GM18861 (cell line): ENCODE data around the gene CACNA1C.
"Not testable (repeated sequence)": the region's sequence is repeated elsewhere in the genome, so short reads cannot be mapped to it uniquely, and the experiment has no call there.

Experiments used
- ATAC-seq: cut with Tn5 transposase; IDR thresholded peaks from one replicate; pipeline ENCODE4 v1.9.1; 2021; ENCODE audit not compliant: unreplicated experiment

Gene CACNA1C

DNA sequence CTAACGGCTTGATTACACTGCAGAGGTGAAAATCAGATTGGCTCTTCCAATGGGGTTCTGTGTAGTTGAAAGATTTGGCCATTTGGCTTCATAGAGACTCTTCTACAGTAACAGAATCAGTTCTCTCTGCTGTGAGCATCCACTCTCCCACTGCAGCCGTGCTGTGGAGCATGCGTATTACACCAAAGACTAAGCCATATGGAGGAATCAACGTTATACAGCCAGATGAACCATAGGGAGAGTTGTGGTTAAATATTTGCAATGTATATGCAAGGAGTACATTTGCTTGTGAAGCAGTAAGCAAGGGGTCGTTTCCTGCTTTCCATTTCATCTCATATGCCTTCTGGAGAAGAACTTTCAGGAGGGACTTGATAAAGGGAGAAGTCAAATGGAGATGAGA is 410.9 kb downstream of the CACNA1C start:
- ATAC-seq = no peak

DNA sequence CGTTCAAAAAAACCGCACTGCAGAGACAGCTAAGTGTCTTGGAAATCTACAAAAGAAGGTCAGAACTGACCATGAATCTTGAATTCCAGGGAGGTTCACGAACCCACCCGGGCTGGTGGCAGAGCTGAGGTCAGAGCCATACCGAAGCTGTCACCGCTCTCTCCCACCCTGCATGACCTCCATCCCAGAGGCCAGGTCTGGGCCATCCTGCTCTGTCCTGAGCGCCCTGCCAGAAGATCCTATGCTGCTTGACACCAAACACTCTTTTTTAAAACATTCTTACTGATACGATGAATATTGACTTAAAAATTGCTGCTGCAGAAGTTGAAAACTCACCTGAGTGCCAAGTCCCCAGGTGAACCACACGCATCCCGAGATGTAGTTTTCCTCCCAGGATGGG is 412.9 kb downstream of the CACNA1C start:
- no peak for ATAC-seq

DNA sequence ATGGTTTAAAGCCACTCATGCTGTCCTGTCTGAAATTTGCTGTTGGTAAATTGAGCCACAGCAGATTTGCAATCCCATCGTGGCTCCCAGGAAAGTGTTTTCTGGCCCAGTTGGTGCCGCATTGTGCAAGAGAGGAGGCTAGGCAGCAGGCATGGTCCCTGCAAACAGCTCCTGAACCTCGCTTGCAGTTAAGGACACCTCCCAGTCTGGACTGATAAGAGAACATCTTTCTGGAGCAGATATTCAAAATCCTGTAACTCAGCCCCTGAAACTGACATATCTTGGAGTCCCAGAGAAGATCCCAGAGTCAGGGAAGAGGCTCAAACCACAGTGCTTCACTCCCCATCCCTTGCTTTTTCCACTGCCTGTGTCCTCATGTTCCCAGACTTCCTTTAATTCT is 413.4 kb downstream of the CACNA1C start:
- no peak for ATAC-seq

DNA sequence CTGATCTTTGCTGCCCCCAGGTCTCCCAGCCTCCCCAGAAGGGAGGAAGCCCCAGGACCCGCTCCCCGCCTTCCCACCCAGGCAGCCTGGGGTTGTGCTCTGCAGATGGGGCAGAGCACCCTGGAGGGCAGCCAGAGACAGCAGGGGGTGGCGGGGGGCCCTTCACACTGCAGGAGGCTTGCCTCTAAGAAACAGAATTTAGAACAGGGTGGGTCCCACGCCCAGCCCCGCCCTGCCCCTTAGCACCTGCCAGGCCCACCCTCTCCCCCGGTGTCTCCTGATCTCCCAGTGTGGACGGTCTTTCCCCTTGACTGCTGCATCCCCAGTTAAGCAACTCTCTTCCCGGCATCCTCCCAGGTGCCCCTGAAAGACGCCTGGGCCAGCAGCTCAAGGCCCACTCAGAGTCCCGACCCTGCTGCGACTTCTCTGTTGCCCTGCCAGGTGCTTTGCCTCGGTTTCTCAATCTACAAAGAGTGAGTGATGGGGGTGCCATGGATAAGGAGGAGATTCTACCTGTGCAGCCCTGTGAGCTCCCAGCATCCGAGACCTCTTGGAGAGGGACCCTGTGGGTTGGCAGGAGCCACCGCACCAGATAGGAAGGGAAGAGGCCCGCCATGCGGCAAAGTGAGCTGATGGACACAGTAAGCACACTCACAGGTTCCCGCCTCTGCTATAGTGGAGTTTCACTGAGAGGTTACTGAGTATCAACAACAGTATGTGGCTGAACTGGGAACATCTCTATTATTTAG is 414.8 kb downstream of the CACNA1C start:
- no peak for ATAC-seq

DNA sequence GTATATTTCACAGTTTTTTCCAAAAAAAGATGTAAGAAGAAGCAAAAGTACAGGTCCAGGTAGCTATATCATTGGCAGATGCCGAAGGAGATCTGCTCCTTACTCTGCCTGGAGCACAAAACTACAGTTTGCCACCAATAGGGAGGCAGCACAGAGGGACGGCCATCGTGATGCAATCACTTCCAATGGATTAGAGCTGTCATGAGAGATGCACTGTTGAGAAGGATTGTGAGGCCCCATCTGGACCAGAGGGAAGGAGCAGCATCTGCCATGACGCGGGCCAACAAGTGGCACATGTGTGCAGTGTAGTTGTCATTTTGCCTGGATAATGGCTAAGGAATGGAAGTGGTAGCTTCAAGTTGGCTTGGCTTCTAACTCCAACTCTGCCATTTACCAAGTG is 423.2 kb downstream of the CACNA1C start:
- ATAC-seq = no peak

DNA sequence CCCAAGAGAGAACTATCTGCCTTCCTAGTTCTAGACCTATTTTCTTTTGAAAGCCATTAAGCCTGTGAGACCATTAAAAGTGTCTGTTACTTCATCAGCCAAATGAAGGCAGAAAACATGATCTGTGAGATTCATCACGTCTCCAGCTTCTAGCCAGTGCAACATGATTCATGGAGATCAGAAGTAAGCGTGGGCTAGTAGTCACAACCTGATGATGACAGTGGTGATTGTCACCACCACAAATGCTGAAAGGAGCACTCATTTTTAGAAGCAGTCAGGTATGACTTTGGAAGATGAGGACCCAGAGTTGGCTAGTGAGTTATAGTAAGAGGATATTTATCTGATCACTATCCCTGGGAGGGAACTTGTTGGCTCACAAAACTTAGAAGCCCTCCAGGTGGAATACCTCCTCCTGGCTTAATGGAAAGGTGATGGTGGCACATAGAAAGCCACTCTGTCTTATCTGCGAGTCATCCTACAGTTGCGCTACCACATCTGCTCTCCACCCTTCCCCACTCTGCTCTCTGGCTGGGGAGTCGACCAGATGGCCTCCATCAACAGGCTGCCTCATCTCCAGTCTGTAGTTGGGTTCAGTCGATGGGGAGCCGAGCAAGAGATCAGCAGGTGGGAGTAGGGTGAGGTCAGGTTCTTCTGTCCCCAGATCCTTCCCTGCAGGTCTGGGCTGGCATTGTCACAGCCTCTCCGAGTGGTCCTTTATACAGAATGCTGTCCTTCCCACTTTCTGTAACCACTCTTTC is 424.4 kb downstream of the CACNA1C start:
- no peak for ATAC-seq

DNA sequence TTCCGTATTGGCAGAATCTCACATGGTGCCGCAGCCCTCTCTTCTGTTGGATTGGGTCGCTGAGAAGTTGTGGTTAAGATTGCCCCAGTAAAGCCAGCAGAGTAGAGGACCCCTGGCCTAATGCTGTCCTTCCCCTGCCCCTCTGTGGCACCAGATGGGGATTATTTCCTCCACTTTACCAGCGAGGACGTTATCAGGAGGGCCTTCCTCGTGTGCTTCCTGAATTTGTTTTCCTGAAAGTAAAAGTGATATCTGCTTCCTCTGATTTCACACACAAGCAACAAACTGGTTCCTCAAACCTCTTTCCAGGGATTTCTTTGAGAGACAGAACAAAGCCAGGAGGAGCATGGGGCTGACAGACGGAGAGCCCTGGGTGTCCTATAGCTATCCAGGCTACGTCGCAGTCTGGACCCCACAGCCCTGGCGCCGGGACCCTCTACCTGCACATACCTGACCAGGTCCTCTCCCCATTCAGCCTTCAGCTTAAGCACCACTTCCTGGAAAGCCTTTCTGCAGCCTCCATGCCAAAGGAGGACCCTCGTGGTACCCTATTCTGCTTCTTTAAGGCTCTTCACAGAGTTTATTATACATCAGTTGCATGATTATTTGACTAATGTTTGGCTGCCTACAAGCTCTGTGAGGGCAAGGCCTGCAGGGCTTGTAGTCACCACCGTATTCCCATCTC is 427.2 kb downstream of the CACNA1C start:
- no peak for ATAC-seq

DNA sequence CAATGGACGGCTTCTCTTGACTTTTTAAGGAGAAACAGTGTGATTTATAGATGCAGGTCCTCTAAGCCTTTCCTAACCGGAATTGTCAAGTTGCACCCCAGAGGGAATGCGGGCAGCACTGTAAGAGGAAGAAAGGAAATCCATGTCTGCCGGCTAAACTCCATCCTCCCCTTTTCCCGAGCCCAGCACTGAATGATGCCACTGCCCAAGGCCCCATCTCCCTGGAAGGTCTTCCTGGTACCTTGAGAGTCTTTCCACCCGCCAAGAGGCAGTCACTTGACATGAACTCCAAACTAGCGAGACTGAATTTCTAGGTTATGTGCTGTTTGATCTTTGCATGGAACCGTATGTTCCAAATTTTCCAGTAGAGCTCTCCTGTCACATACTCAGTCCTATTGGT is 428.6 kb downstream of the CACNA1C start:
- ATAC-seq = no peak

DNA sequence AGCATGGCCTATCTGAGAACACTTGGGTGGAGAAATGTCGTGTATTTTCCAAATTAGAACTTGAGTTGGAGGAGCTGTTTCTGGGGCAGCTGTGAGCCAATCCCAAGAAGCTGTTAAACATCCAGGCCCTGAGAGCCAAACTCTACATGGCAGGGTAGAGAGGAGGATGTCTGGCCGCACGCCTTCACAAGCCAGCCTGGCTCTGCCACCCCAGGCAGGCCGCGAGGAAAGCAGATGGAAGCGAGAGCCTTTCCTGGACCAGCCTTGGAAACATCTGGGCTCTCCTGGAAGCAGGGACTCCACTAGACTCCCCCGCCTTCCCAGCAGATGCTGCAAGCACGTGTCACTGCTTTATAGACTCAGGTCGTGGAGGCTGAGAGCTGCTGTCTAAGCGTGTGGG is 429.2 kb downstream of the CACNA1C start:
- no peak for ATAC-seq

DNA sequence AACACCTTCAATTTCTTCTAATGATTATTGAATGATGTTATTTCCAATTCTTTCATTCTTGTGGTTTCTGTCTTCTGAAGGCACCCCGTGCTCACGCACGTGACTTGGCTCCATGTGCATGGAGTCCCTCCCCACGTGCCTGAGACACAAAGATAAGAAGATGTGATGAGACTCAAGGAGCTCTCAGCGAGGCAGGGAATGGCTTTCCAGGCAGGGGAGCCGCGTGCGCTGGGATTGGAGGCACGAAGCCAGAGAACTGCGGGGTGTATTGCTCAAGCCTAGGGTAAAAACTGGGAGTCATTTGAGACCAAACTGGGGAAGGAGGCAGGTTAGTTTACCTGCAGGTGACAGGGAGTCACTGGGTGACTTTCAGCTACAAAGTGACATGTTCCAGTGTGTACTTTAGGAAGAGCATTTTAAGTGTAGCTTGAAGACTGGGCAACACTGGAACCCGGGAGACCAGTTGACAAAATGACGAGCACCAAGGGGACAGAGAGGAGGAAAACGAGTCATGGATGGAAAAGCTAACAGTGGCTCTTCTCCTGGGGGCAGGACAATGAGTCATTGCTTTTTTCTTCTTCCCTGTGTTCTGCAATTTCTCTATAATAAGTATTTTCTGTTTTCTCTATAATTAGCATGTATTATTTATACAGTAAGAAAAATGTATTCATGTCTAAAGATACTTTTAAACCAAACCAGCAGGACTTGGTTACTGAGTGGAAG is 430.3 kb downstream of the CACNA1C start:
- no peak for ATAC-seq

DNA sequence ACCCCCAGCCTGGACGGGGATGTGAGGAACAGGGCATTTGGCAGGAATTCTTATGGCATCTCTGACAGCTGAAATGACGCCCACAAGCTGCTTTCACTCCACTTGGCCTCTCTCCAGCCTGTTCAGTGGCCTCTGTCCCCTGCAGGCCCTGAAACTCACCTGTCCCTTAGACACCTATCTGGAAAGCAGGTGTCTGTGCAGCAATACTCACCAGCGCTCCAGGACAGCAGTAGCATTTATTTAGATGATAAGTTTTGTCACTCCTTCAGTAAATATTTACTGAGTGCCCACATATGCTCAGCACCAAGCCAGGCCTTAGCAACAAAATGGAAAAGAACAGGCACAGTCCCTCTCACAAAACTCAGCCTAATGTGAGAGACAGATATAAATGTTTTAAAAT is 430.9 kb downstream of the CACNA1C start:
- no peak for ATAC-seq

DNA sequence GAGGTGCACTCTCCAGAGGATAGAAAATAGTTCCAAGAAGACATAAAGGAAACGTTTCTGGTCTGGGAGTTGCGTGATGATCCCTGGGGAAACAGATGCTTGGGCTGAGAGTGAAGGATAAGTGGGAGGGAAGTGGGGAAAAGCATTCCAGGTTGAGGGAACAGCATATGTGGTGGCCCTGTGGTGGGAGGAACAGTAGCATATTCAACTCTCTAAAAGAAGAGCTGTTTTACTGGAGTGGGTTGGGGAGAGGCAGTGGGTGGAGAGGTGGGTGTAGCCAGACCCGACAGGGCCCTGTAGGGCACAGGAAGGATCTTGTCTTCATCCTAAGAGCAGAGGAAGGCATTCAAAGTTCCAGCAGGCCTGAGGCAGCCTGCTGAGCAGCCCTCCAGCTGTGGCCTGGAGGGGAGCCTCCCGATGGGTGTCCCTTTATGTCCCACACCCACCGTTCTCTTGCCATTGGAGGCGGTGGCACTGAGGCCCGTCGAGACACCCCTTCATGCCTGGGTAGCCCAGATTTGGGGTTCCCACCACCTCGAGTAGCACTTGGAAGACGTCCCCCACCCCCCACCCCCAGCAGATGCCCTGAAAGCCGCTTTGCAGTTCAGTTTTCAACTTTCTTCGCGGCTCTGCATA is 431.5 kb downstream of the CACNA1C start:
- ATAC-seq = no peak

DNA sequence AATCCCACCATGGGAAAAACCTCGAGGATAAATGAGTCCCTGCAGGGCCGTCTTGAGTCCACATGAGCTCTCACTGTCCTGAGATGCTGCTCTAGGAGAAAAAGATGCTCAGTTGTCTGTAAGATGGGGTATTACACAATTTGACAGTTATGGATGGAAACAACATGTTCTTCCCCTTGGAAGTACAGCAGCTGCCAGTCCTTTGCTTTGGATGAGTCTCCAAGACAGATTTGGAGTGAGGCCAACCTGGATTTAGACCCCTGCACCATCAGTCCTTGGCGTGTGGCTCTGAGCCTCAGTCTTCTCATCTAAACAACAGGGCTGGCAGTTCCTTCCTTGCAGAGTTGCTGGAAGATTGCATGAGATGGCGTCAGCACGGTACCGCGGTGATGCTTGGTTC is 432.9 kb downstream of the CACNA1C start:
- ATAC-seq = no peak

DNA sequence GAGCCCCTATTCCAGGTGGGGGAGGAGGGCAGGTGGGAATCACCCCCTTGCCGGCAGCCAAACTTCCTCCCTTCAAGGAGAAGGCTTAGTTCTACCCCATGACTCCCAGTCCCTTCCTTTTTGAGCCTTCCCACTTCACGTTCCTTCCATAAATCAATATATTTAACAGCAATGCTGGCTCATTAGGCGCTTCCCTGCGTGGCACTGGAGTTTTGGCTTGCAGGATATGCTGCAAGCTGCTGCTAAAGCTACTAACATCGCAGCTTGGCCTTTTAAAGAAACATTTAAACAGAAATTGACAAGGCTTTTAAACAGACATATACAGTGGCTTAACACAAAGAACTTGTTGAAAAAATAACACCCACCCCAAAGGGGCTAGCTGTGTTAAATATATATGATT is 434.0 kb downstream of the CACNA1C start:
- ATAC-seq = no peak

DNA sequence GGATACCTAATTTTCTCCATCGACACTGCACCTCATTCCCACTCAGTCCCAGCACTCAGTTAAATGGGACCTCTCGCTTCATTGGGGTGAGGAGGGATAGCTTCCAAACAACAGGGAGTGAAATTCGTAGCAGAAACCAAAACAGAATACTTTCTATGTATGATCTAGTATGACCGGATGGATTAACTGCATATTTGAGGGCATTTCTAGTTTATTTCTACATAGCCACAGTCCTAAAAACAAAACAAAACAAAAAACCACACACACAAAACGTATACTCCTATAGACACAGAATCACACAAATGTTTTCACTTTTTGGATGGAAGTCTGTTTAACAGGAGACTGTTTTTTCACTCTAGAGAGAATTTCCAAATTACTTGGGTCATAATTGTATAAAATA is 434.5 kb downstream of the CACNA1C start:
- ATAC-seq = no peak

DNA sequence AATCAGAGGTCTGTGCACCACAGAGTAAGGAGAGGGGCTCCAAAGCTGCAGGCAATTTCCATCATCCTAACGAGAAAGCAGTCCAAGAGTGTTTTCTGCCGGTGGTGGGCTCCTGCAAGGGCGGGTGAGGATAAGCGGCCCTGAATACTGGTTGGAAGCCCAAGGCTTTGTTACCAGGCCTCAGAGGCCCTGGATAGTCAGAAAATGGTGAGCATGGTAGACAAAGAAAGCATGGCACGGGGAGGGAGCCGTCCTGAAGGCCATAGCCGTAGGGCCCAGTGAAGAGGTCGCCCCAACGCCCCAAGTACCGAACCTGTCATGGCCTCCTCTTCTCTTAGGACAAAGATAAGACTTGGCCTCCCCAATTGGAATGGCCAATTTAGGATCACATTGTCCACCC is 435.3 kb downstream of the CACNA1C start:
- no peak for ATAC-seq

DNA sequence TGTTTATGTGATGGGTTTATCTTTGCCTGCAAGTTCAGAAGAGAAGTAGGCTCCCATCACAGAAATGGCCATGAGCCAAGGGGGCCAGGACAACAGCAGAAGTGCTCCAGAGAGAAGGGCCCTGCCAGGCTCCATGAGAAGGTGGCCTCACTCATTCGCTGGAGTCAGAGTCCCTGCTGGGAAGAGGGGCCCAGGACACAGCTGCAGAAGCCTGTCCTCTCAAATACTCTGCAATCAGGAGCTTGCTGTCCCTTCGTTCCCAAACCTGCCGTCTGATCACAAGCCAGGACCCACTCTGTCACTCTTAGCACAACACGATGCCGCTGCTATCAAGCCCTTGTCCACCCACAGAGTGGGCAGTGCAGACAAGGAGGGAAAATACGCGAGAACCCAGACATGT is 435.8 kb downstream of the CACNA1C start:
- no peak for ATAC-seq

DNA sequence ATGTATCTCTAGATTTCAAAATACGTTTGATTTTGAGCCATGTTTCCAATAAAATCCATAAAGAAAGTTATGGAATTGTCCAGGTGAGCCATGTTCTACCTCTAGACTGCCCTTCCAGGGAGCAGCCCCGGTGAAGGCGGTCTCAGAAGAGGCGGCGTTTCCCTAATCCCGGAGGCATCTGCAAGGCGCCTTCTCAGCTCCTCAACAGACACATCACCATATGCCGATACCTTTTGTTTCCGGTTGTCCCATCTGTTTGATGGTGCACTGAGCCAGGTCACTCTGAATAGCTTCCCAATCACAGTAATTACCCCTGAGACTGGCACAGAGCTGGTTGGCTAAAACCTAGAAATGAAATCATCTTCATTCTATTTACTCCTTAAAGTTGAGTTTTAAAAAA is 436.5 kb downstream of the CACNA1C start:
- ATAC-seq = no peak

DNA sequence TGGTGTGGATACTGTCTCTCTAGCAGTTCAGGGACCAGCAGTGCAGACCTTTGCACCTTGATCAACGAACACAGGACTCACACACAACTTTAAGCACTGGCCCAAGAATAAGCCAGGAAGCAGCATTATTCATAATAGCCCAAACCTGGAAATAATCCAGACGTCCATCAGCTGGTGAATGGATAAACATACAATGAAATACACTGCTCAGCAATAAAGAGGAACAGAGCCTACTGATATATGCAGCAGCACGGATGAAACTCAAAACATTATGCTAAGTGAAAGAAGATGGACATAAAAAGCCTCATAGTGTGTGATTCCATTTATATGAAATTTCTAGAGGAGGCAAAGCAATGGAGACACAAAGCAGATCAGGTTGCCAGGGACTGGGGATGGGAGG is 438.0 kb downstream of the CACNA1C start:
- no peak for ATAC-seq

DNA sequence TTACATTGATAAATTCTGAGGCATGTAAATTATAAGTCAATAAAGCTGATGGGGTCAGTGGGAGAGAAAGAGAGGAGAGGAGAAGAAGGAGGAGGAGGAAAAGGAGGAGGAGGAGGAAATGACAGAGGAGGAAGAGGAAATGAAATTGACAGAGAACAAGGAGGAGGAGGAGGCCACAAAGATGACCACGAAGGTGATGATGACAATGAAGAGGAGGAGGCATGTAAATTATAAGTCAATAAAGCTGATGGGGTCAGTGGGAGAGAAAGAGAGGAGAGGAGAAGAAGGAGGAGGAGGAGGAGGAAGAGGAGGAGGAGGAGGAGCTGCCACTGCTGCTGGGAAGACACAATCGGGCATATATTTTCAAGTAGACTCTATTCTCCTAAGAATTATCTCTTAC is 438.6 kb downstream of the CACNA1C start:
- not testable (repeated sequence) for ATAC-seq

DNA sequence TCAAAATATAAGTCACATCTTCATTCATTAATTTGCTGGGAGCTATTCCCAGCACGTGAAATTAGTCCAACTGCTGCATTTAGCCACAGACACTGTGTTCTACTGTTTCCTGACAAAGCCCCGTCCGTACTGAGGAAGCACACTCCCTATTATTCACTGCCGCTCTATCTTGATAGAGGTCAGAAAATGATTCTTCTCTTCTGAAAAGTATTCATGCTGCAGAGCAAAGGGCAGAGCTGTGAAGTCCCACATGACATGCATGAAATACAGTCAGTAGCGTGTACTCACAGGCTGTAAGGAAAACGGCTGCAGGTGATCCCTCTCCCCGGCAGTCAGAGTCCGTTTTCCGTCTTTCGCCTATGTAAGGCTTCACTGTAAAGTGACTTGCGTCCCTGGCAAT is 439.4 kb downstream of the CACNA1C start:
- no peak for ATAC-seq
